ENCODE measurements around the gene DAB1.

DAB1 gene

GRCh38 chr1:57157818-57158603 lies 265.8 kb downstream of the DAB1 start:
- DNase-seq (ENCODE audit: low read depth, low spot score): peak; percentile 45
- H3K4me3 ChIP-seq (ENCODE audit: low read length): no peak overlapping the region

- no peak for DNase-seq (ENCODE audit: low read depth, low spot score)
- no peak overlapping the region for H3K4me3 ChIP-seq (ENCODE audit: low read length)
Measured at GRCh38 chr1:57156907-57157306, 267.0 kb downstream of the DAB1 start.

- no peak for DNase-seq (ENCODE audit: low read depth, low spot score)
- no peak overlapping the region for H3K4me3 ChIP-seq (ENCODE audit: low read length)
Measured at GRCh38 chr1:57146100-57146499, 277.8 kb downstream of the DAB1 start.

- DNase-seq (ENCODE audit: low read depth, low spot score): no peak
- H3K4me3 ChIP-seq (ENCODE audit: low read length): no peak overlapping the region
Measured at GRCh38 chr1:57142999-57143398, 280.9 kb downstream of the DAB1 start.

- no peak overlapping the region for H3K4me3 ChIP-seq (ENCODE audit: low read length)
- DNase-seq (ENCODE audit: low read depth, low spot score): no peak
Measured at GRCh38 chr1:57142169-57142568, 281.7 kb downstream of the DAB1 start.

GRCh38 chr1:57138432-57139078 lies 285.3 kb downstream of the DAB1 start:
- no peak for DNase-seq (ENCODE audit: low read depth, low spot score)

GRCh38 chr1:57137980-57138379 lies 285.9 kb downstream of the DAB1 start:
- DNase-seq (ENCODE audit: low read depth, low spot score): no peak

More at GRCh38 chr1:57138432-57139078, 285.3 kb downstream of the DAB1 start:
- H3K4me3 ChIP-seq (ENCODE audit: low read length): no peak overlapping the region

GRCh38 chr1:57134803-57135202 lies 289.1 kb downstream of the DAB1 start:
- DNase-seq (ENCODE audit: low read depth, low spot score): no peak
- H3K4me3 ChIP-seq (ENCODE audit: low read length): no peak overlapping the region

More at GRCh38 chr1:57137980-57138379, 285.9 kb downstream of the DAB1 start:
- no peak overlapping the region for H3K4me3 ChIP-seq (ENCODE audit: low read length)

GRCh38 chr1:57133686-57134085 lies 290.2 kb downstream of the DAB1 start:
- DNase-seq (ENCODE audit: low read depth, low spot score): no peak
- H3K4me3 ChIP-seq (ENCODE audit: low read length): no peak overlapping the region

- DNase-seq (ENCODE audit: low read depth, low spot score): no peak
- no peak overlapping the region for H3K4me3 ChIP-seq (ENCODE audit: low read length)
Measured at GRCh38 chr1:57132993-57133622, 290.8 kb downstream of the DAB1 start.

GRCh38 chr1:57131701-57132394 lies 292.0 kb downstream of the DAB1 start:
- no peak for DNase-seq (ENCODE audit: low read depth, low spot score)

GRCh38 chr1:57131257-57131656 lies 292.6 kb downstream of the DAB1 start:
- H3K4me3 ChIP-seq (ENCODE audit: low read length): no peak overlapping the region
- DNase-seq (ENCODE audit: low read depth, low spot score): no peak

More at GRCh38 chr1:57131701-57132394, 292.0 kb downstream of the DAB1 start:
- H3K4me3 ChIP-seq (ENCODE audit: low read length): no peak overlapping the region

GRCh38 chr1:57129865-57130264 lies 294.0 kb downstream of the DAB1 start:
- no peak overlapping the region for H3K4me3 ChIP-seq (ENCODE audit: low read length)
- no peak for DNase-seq (ENCODE audit: low read depth, low spot score)

GRCh38 chr1:57127976-57128375 lies 295.9 kb downstream of the DAB1 start:
- no peak overlapping the region for H3K4me3 ChIP-seq (ENCODE audit: low read length)
- no peak for DNase-seq (ENCODE audit: low read depth, low spot score)

- no peak for DNase-seq (ENCODE audit: low read depth, low spot score)
- no peak overlapping the region for H3K4me3 ChIP-seq (ENCODE audit: low read length)
Measured at GRCh38 chr1:57124768-57125446, 299.0 kb downstream of the DAB1 start.

- no peak for DNase-seq (ENCODE audit: low read depth, low spot score)
Measured at GRCh38 chr1:57124170-57124569, 299.7 kb downstream of the DAB1 start.

GRCh38 chr1:57122031-57122430 lies 301.8 kb downstream of the DAB1 start:
- no peak for DNase-seq (ENCODE audit: low read depth, low spot score)
- H3K4me3 ChIP-seq (ENCODE audit: low read length): no peak overlapping the region

More at GRCh38 chr1:57124170-57124569, 299.7 kb downstream of the DAB1 start:
- H3K4me3 ChIP-seq (ENCODE audit: low read length): no peak overlapping the region

- H3K4me3 ChIP-seq (ENCODE audit: low read length): no peak overlapping the region
- no peak for DNase-seq (ENCODE audit: low read depth, low spot score)
Measured at GRCh38 chr1:57118948-57119603, 304.8 kb downstream of the DAB1 start.

GRCh38 chr1:57117753-57118152 lies 306.1 kb downstream of the DAB1 start:
- no peak overlapping the region for H3K4me3 ChIP-seq (ENCODE audit: low read length)
- DNase-seq (ENCODE audit: low read depth, low spot score): no peak

Data from Jurkat, Clone E6-1 (cell line).